ENCODE measurements around the gene NOTUM.

Gene NOTUM

DNA sequence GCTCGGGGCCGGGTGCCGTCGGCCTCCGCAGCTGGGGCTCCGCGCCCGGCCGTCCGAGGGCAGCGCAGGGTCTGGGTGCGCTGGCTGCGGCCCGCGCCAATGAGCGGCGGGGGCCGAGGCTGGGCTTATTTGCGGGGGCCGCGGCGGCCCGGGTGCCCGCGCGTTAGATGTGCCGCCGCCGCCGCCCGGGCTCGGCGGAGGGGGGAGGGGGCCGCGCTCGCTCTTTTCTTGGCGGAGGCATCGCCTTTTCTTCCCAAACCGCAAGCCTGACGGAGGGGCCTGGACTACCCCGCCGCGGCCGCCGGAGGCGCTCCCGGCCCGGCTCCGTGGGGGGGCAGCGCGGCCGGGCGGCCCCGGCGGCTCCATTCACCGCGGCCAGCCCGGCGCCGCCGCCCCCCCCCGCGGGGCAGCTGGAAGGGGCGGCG is at the start of gene NOTUM:
Gene NOTUM, minus strand, starts transcription at position 101 of the 425 bp plus-strand sequence. CDS start 278 bp downstream, outside the sequence.
- Mint-ChIP-seq H3K36me3 (ENCODE audit: low read depth) (no peaks in the 10 kb centered on the region), H3K27ac (no peak within 1 kb of the TSS), H3K27me3 (ENCODE audit: low read depth, poor library complexity) (peaks cover 30% of the 10 kb centered on the region), H3K9me3 (no peaks in the 10 kb centered on the region), H3K4me3 (no peak within 1 kb of the TSS), H3K4me1 (peaks cover 39% of the 10 kb centered on the region)
- TF ChIP-seq, protein P1, sequence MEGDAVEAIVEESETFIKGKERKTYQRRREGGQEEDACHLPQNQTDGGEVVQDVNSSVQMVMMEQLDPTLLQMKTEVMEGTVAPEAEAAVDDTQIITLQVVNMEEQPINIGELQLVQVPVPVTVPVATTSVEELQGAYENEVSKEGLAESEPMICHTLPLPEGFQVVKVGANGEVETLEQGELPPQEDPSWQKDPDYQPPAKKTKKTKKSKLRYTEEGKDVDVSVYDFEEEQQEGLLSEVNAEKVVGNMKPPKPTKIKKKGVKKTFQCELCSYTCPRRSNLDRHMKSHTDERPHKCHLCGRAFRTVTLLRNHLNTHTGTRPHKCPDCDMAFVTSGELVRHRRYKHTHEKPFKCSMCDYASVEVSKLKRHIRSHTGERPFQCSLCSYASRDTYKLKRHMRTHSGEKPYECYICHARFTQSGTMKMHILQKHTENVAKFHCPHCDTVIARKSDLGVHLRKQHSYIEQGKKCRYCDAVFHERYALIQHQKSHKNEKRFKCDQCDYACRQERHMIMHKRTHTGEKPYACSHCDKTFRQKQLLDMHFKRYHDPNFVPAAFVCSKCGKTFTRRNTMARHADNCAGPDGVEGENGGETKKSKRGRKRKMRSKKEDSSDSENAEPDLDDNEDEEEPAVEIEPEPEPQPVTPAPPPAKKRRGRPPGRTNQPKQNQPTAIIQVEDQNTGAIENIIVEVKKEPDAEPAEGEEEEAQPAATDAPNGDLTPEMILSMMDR (IDR thresholded peaks at IDR 0.05), result no peak
- DNase-seq, result peak; percentile 71

DNA sequence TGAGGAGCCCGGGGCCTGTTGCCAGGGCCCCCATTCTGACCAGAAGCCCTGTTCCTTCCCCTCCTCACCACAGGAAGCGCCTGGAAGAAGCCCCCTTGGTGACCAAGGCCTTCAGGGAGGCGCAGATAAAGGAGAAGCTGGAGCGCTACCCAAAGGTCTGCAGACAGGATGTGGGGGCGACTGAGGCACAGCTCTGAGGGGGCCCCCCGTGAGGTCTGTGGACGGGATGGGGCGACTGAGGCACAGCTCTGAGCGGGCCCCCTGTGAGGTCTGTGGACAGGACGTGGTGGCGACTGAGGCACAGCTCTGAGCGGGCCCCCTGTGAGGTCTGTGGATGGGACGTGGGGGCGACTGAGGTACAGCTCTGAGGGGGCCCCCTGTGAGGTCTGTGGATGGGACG is 48.4 kb upstream of the NOTUM start:
- H3K4me3 Mint-ChIP-seq, result no peak overlapping the region
- no peaks in the 10 kb centered on the region for H3K36me3 Mint-ChIP-seq (ENCODE audit: low read depth)
- H3K27me3 Mint-ChIP-seq (ENCODE audit: low read depth, poor library complexity), result no peaks in the 10 kb centered on the region
- no peak overlapping the region for H3K27ac Mint-ChIP-seq
- TF ChIP-seq, protein P1 (IDR thresholded peaks at IDR 0.05), result no peak
- no peak for DNase-seq
- H3K9me3 Mint-ChIP-seq, result no peaks in the 10 kb centered on the region
- H3K4me1 Mint-ChIP-seq, result peaks cover 29% of the 10 kb centered on the region

DNA sequence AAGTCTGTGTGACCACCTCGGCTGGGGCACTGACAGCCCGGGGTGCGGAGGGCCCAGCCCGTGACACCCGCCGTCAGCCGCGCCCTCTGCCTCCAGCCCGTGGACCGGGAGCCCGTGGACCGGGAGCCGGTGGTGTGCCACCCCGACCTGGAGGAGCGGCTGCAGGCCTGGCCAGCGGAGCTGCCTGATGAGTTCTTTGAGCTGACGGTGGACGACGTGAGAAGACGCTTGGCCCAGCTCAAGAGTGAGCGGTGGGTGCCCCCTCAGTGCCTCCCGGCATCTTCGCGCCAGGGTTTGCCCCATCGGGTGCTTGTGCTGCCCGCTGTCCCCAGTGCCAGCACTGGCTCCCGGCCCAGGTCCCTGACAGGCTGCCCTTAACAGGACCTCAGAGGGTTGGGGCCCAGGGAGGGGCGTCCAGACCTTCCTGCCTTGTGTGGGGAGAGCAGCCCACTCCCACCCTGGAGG is 48.0 kb upstream of the NOTUM start:
- Mint-ChIP-seq H3K4me3 (no peak overlapping the region), H3K36me3 (ENCODE audit: low read depth) (no peaks in the 10 kb centered on the region), H3K27me3 (ENCODE audit: low read depth, poor library complexity) (no peaks in the 10 kb centered on the region), H3K9me3 (no peaks in the 10 kb centered on the region), H3K4me1 (peaks cover 29% of the 10 kb centered on the region), H3K27ac (no peak overlapping the region)
- TF ChIP-seq, protein P1 (IDR thresholded peaks at IDR 0.05), result no peak
- no peak for DNase-seq

DNA sequence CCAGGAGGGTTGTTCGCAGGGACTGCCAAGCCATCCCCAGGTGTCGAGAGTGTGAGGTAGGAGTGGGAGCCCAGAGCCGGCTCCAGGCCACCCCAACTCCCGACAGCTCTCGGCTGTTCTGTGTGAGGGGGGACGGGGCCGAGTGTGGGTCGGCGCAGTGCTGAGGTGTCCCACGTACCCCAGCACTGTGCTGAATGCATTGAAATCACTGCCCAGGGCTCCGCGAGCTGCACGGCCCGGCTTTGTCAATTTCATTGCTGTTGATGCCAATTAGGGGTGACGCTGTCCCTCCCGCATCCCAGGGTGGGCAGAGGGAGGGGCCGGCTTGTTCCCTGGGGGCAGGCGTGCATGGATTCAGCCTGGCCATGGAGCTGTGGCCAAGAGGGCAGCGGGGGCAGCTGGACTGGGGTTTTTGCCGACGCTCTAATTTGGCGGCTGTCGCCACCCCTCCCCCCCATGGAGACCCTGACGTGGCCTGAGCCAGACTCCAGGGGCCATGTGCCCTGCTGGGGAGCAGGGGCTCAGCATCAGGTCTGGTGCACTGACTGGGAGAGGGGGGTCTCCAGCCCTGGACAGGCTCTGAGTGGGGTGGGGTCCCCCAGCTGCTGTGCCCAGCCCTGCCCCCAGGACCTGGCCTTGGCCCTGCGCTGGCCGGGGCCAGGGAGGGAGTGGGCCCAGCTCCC is 47.4 kb upstream of the NOTUM start:
- no peak for DNase-seq
- H3K27ac Mint-ChIP-seq, result no peak overlapping the region
- H3K36me3 Mint-ChIP-seq (ENCODE audit: low read depth), result no peaks in the 10 kb centered on the region
- no peaks in the 10 kb centered on the region for H3K27me3 Mint-ChIP-seq (ENCODE audit: low read depth, poor library complexity)
- peaks cover 32% of the 10 kb centered on the region for H3K4me1 Mint-ChIP-seq
- H3K9me3 Mint-ChIP-seq, result no peaks in the 10 kb centered on the region
- TF ChIP-seq, protein P1 (IDR thresholded peaks at IDR 0.05), result no peak
- H3K4me3 Mint-ChIP-seq, result no peak overlapping the region

DNA sequence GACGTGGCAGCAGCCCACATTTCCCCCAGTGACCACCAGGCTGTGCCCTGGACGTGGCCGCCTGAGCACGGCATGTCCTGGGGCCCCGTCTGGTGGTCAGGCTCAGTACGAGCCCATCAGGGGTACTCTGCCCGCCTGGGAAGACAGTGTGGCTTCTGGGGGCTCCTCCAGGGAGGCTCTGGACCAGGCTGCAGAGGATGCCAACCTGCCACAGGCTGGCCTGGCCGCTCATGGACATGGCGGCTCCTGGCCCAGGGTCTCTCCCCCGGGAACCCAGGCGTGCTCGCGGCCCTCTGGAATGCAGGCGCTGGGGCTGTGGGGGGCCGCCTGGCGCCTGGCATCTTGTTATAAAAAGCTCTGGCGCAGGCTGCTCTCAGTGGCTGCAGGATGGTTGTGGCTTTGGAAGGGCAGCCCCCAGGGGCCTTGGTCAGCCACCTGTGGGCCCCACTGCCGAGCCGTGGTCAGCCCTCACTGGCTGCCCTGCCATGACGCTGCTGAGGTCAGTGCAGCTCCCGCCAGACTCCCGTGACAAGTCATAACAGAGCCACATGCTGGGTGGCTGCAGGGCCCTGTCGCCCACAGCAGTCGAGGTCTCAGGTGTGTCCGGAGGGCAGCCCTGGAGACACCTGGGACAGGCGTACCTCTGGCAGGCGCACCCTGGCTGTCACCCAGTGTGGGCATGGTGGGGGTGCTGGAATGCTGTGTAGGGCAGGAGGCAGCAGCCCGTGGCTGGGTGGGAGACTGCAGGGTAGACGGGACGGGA is 46.7 kb upstream of the NOTUM start:
- peaks cover 32% of the 10 kb centered on the region for H3K4me1 Mint-ChIP-seq
- no peak overlapping the region for H3K27ac Mint-ChIP-seq
- H3K9me3 Mint-ChIP-seq, result no peaks in the 10 kb centered on the region
- TF ChIP-seq, protein P1 (IDR thresholded peaks at IDR 0.05), result no peak
- peak; percentile 8 for DNase-seq
- H3K27me3 Mint-ChIP-seq (ENCODE audit: low read depth, poor library complexity), result no peaks in the 10 kb centered on the region
- no peak overlapping the region for H3K4me3 Mint-ChIP-seq
- H3K36me3 Mint-ChIP-seq (ENCODE audit: low read depth), result no peaks in the 10 kb centered on the region
